SK-N-SH (cell line): ENCODE data around the gene SFSWAP. TPM values are rescaled to one million over a fixed set of nuclear protein-coding genes. Genes with fewer than 3 reads are reported as not detected.

Experiments used
- CTCF ChIA-PET: fragments of 300-600, 350-600 bp; formaldehyde crosslinking; extraction: SDS; loops from one replicate; lab custom pipeline; 2021; lab: Yijun Ruan, JAX
- POLR2A ChIA-PET: fragments of 350-600 bp; sonication (Branson Sonifier 250); formaldehyde crosslinking; extraction: SDS; loops from one replicate; lab custom pipeline; 2020; ENCODE audit warnings: antibody characterized with exemption, inconsistent platforms; lab: Yijun Ruan, JAX
- DNase-seq: peaks from one replicate; pipeline ENCODE4 v3.0.0; 2012
- H2AFZ ChIP-seq: fragments of 200-600 bp; sonication (generic); 2 replicates; pipeline ENCODE4 v1.8.1; 2016; ENCODE audit warnings: antibody characterized with exemption, mild to moderate bottlenecking, low read depth
- H3F3A ChIP-seq: fragments of 200-600 bp; sonication (generic); replicated peaks from 2 replicates; pipeline ENCODE3; 2016; ENCODE audit warnings: antibody characterized with exemption, mild to moderate bottlenecking; ENCODE audit not compliant: insufficient read depth
- H3K27ac ChIP-seq, 2 experiments: fragments of 200-500 bp in 1 of 2; fragments of 200-600 bp in 1 of 2; sonication (Bioruptor generic) in 1 of 2; sonication (generic), shearing (Covaris generic) in 1 of 2; 2 replicates each; pipeline versions ENCODE4 v1.5.1 to v1.6.1; 2014 to 2016; ENCODE audit warnings: low read depth in 2 of 2, inconsistent platforms in 1 of 2, low read length in 1 of 2, mild to moderate bottlenecking in 1 of 2, mixed read lengths in 1 of 2
- H3K27me3 ChIP-seq: fragments of 200-600 bp; sonication (generic), shearing (Covaris generic); 2 replicates; pipeline ENCODE4 v1.6.1; 2016; ENCODE audit warnings: mixed run types; ENCODE audit not compliant: insufficient read depth
- H3K36me3 ChIP-seq, 2 experiments: fragments of 200-500 bp in 1 of 2; fragments of 200-600 bp in 1 of 2; sonication (Bioruptor generic) in 1 of 2; sonication (generic) in 1 of 2; replicated peaks in 1 of 2; 2 replicates each; pipeline versions ENCODE3 to v1.5.1; 2014 to 2016; ENCODE audit warnings: low read length in 1 of 2, mild to moderate bottlenecking in 1 of 2; ENCODE audit not compliant: insufficient read depth in 2 of 2, control insufficient read depth in 1 of 2
- H3K4me1 ChIP-seq, 2 experiments: fragments of 200-500 bp in 1 of 2; fragments of 200-600 bp in 1 of 2; sonication (Bioruptor generic) in 1 of 2; sonication (generic), shearing (Covaris generic) in 1 of 2; 2 replicates each; pipeline versions ENCODE4 v1.5.1 to v1.6.1; 2014 to 2016; ENCODE audit warnings: low read depth in 1 of 2, low read length in 1 of 2, mixed run types in 1 of 2; ENCODE audit not compliant: insufficient read depth in 2 of 2, control insufficient read depth in 1 of 2
- H3K4me2 ChIP-seq: fragments of 200-600 bp; sonication (generic), shearing (Covaris generic); 2 replicates; pipeline ENCODE4 v1.6.1; 2017; ENCODE audit warnings: mixed run types
- H3K4me3 ChIP-seq, 2 experiments: fragments of 200-500 bp in 1 of 2; fragments of 200-600 bp in 1 of 2; sonication (Bioruptor generic) in 1 of 2; sonication (generic), shearing (Covaris generic) in 1 of 2; 2 replicates each; pipeline versions ENCODE4 v1.5.1 to v1.8.1; 2014 to 2016; ENCODE audit warnings: low read depth in 2 of 2, inconsistent platforms in 1 of 2, low read length in 1 of 2, mild to moderate bottlenecking in 1 of 2, mixed read lengths in 1 of 2, moderate library complexity in 1 of 2
- H3K79me2 ChIP-seq: fragments of 200-600 bp; sonication (generic); 2 replicates; pipeline ENCODE4 v1.8.1; 2017; ENCODE audit warnings: mild to moderate bottlenecking; ENCODE audit not compliant: insufficient read depth
- H3K9ac ChIP-seq: fragments of 200-600 bp; sonication (generic); 2 replicates; pipeline ENCODE4 v1.6.1; 2017; ENCODE audit warnings: mixed run types
- H3K9me2 ChIP-seq: fragments of 200-600 bp; sonication (generic); 2 replicates; pipeline ENCODE4 v1.6.1; 2017; ENCODE audit warnings: mixed run types
- H3K9me3 ChIP-seq: fragments of 200-600 bp; sonication (generic); 2 replicates; pipeline ENCODE4 v1.6.1; 2017; ENCODE audit warnings: mixed run types, mild to moderate bottlenecking, moderate library complexity
- H4K20me1 ChIP-seq: fragments of 200-600 bp; sonication (generic); 2 replicates; pipeline ENCODE4 v1.6.1; 2017; ENCODE audit warnings: mild to moderate bottlenecking, mixed run types; ENCODE audit not compliant: insufficient read depth
- CHD2 ChIP-seq: fragments of 150-350 bp; IDR thresholded peaks from 2 replicates; pipeline ENCODE4 v1.6.1; 2018; ENCODE audit warnings: low read length; ENCODE audit not compliant: partially characterized antibody
- EZH2phosphoT487 ChIP-seq: fragments of 200-600 bp; sonication (generic); IDR thresholded peaks from 2 replicates; pipeline ENCODE4 v1.6.1; 2017; ENCODE audit warnings: low read depth, mixed run types, mild to moderate bottlenecking, antibody characterized with exemption, moderate library complexity, borderline replicate concordance
- FOSL2 ChIP-seq: IDR thresholded peaks from 2 replicates; pipeline ENCODE4 v1.4.0; 2012; ENCODE audit warnings: low read depth, mild to moderate bottlenecking, moderate library complexity, borderline replicate concordance
- FOXJ3 ChIP-seq: sonication (generic); formaldehyde crosslinking; IDR thresholded peaks from 2 replicates; pipeline ENCODE4 v1.5.1; 2020; ENCODE audit warnings: mild to moderate bottlenecking, missing genetic modification reagents
- FOXM1 ChIP-seq: IDR thresholded peaks from 2 replicates; pipeline ENCODE4 v1.4.0; 2012; ENCODE audit warnings: low read depth, mild to moderate bottlenecking
- GATA2 ChIP-seq: sonication (generic); formaldehyde crosslinking; IDR thresholded peaks from 2 replicates; pipeline ENCODE4 v1.5.0; 2020; ENCODE audit warnings: mild to moderate bottlenecking, missing genetic modification reagents
- JUND ChIP-seq: IDR thresholded peaks from 2 replicates; pipeline ENCODE4 v1.4.0; 2012
- NRF1 ChIP-seq: IDR thresholded peaks from 2 replicates; pipeline ENCODE4 v1.6.1; 2012; ENCODE audit warnings: low read depth, mild to moderate bottlenecking, low read length
- RCOR1 ChIP-seq: fragments of 150-350 bp; IDR thresholded peaks from 2 replicates; pipeline ENCODE4 v1.6.1; 2017; ENCODE audit warnings: antibody characterized with exemption, low read length
- RFX5 ChIP-seq: IDR thresholded peaks from 2 replicates; pipeline ENCODE4 v1.6.1; 2012; ENCODE audit warnings: mild to moderate bottlenecking, improper control_type of control experiment, low read length
- SIN3A ChIP-seq: IDR thresholded peaks from 2 replicates; pipeline ENCODE4 v1.6.1; 2012; ENCODE audit warnings: low read depth, mild to moderate bottlenecking, low read length, moderate library complexity, borderline replicate concordance
- TEAD4 ChIP-seq: IDR thresholded peaks from 2 replicates; pipeline ENCODE4 v1.4.0; 2012; ENCODE audit warnings: mild to moderate bottlenecking, borderline replicate concordance; ENCODE audit not compliant: insufficient read depth
- WGBS: methylation state at CpG from one replicate; pipeline ENCODE4 v1.1.6; 2017; ENCODE audit warnings: low lambda C conversion rate; 5-methylcytosine and 5-hydroxymethylcytosine counted together
- polyA plus RNA-seq, 3 experiments: library from polyadenylated mRNA; depleted of rRNA; stranded (reverse); fragments of >200 nt; gene quantifications; 2 replicates each; pipeline ENCODE4 v1.2.3, GENCODE V29; 2012
- TF ChIP-seq, protein P1 (sequence below): IDR thresholded peaks from 2 replicates; pipeline ENCODE4 v1.4.0; 2012; ENCODE audit warnings: low read depth
- TF ChIP-seq, protein P2 (sequence below): IDR thresholded peaks from 2 replicates; pipeline ENCODE4 v1.4.0; 2012; ENCODE audit warnings: low read depth, borderline replicate concordance
- TF ChIP-seq, protein P3 (sequence below): IDR thresholded peaks from 2 replicates; pipeline ENCODE4 v1.4.0; 2012; ENCODE audit warnings: low read depth, borderline replicate concordance
- TF ChIP-seq, protein P4 (sequence below): IDR thresholded peaks from 2 replicates; pipeline ENCODE4; 2012
- TF ChIP-seq, protein P5 (sequence below): fragments of 150-350 bp; IDR thresholded peaks from 2 replicates; pipeline ENCODE4 v1.6.1; 2017; ENCODE audit warnings: antibody characterized with exemption, low read length, low read depth, borderline replicate concordance

SFSWAP gene
- polyA plus RNA-seq, 1 of the 3 experiments (the other 2 are of a cell fraction): 27.9 TPM

DNA sequence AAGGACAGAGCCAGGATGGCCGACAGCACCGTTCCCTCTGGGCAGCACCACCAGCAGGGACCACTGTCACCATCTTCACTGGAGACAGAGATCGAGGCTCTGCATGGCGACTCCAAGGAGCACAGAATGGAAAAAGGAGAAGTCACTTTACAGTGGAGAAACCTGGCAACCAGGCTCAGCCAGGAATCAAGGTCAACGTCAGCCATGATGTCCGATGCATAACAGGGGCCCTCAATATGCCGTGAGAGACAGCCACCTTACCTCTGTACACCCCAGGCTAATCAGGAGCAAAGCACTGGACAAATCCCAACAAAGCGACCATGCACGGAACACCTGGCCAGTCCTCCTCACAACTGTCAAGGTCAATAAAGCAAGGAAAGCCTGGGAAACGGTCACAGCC is 20.6 kb upstream of the SFSWAP start:
- no peaks in the 10 kb centered on the region for H3K4me1 ChIP-seq
- DNase-seq: no peak
- no peaks in the 10 kb centered on the region for H3K36me3 ChIP-seq
- POLR2A ChIA-PET: no interaction called here
- no peaks in the 10 kb centered on the region for H4K20me1 ChIP-seq
- H3K9ac ChIP-seq: no peak overlapping the region
- no peak overlapping the region for H3K4me3 ChIP-seq
- no peaks in the 10 kb centered on the region for H3K9me3 ChIP-seq
- 31% methylated on average over 10 of the region's 10 CpGs for WGBS
- CTCF ChIA-PET: no interaction called here
- no peaks in the 10 kb centered on the region for H3K27me3 ChIP-seq
- H3K79me2 ChIP-seq: no peaks in the 10 kb centered on the region
- TF ChIP-seq, protein P1, sequence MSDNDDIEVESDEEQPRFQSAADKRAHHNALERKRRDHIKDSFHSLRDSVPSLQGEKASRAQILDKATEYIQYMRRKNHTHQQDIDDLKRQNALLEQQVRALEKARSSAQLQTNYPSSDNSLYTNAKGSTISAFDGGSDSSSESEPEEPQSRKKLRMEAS: no peak
- TF ChIP-seq, protein P2, sequence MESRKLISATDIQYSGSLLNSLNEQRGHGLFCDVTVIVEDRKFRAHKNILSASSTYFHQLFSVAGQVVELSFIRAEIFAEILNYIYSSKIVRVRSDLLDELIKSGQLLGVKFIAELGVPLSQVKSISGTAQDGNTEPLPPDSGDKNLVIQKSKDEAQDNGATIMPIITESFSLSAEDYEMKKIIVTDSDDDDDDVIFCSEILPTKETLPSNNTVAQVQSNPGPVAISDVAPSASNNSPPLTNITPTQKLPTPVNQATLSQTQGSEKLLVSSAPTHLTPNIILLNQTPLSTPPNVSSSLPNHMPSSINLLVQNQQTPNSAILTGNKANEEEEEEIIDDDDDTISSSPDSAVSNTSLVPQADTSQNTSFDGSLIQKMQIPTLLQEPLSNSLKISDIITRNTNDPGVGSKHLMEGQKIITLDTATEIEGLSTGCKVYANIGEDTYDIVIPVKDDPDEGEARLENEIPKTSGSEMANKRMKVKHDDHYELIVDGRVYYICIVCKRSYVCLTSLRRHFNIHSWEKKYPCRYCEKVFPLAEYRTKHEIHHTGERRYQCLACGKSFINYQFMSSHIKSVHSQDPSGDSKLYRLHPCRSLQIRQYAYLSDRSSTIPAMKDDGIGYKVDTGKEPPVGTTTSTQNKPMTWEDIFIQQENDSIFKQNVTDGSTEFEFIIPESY: no peak
- TF ChIP-seq, protein P3, sequence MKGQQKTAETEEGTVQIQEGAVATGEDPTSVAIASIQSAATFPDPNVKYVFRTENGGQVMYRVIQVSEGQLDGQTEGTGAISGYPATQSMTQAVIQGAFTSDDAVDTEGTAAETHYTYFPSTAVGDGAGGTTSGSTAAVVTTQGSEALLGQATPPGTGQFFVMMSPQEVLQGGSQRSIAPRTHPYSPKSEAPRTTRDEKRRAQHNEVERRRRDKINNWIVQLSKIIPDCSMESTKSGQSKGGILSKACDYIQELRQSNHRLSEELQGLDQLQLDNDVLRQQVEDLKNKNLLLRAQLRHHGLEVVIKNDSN: no peak
- TF ChIP-seq RFX5 (no peak), CHD2 (no peak), FOSL2 (no peak)
- TF ChIP-seq, protein P4, sequence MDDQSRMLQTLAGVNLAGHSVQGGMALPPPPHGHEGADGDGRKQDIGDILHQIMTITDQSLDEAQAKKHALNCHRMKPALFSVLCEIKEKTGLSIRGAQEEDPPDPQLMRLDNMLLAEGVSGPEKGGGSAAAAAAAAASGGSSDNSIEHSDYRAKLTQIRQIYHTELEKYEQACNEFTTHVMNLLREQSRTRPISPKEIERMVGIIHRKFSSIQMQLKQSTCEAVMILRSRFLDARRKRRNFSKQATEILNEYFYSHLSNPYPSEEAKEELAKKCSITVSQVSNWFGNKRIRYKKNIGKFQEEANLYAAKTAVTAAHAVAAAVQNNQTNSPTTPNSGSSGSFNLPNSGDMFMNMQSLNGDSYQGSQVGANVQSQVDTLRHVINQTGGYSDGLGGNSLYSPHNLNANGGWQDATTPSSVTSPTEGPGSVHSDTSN: no peak
- TF ChIP-seq, protein P5, sequence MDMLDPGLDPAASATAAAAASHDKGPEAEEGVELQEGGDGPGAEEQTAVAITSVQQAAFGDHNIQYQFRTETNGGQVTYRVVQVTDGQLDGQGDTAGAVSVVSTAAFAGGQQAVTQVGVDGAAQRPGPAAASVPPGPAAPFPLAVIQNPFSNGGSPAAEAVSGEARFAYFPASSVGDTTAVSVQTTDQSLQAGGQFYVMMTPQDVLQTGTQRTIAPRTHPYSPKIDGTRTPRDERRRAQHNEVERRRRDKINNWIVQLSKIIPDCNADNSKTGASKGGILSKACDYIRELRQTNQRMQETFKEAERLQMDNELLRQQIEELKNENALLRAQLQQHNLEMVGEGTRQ: no peak
- TF ChIP-seq, all 33 proteins: peak for 0
- Histone ChIP-seq H2AFZ (no peak overlapping the region), H3K9me2 (no peaks in the 10 kb centered on the region), H3F3A (no peaks in the 10 kb centered on the region), H3K4me2 (no peak overlapping the region), H3K27ac (no peak overlapping the region)

DNA sequence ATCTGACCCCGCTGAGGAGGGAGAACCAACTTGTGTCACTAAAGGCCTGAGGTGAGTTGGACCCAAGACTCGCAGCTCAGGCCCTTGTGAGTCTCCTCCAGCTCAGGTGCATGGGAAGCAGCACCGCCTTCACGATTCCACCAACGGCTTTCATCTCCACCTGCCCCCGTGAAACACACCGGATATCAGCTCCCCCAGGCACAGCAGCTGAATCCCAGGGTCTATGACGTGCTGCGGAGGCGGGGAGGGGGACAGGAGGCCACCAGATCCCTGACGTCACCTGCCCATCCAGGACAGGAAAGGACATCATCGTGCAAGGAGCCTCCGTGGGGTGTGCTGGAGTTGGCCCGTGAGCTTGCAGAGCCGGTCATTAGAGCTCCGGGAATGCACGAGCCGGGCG is 18.5 kb upstream of the SFSWAP start:
- 52% methylated on average over 19 of the region's 19 CpGs for WGBS
- H3K4me1 ChIP-seq: no peaks in the 10 kb centered on the region
- TF ChIP-seq EZH2phosphoT487 (no peak), SIN3A (no peak), GATA2 (CRISPR knock-in tag) (no peak), JUND (no peak), FOXM1 (no peak), FOXJ3 (CRISPR knock-in tag) (no peak), RCOR1 (no peak), NRF1 (no peak), CHD2 (no peak), TEAD4 (no peak)
- TF ChIP-seq, protein P3: no peak
- TF ChIP-seq, protein P5: no peak
- TF ChIP-seq, protein P2: no peak

More for the DNA sequence above, 18.5 kb upstream of the SFSWAP start:
- H3K9me2 ChIP-seq: no peaks in the 10 kb centered on the region
- H3K79me2 ChIP-seq: no peaks in the 10 kb centered on the region
- no peak overlapping the region for H2AFZ ChIP-seq
- H3K27ac ChIP-seq: no peak overlapping the region
- H3K27me3 ChIP-seq: no peaks in the 10 kb centered on the region
- H3K4me2 ChIP-seq: no peak overlapping the region
- no peaks in the 10 kb centered on the region for H4K20me1 ChIP-seq
- ChIA-PET POLR2A (no interaction called here), CTCF (interaction anchor here (1.9 kb wide), 1 partner anchor 16 kb away, joined by 5 read pairs; no protein-coding TSS in a partner anchor)
- H3K9me3 ChIP-seq: no peaks in the 10 kb centered on the region
- no peak overlapping the region for H3K4me3 ChIP-seq
- no peak for DNase-seq
- H3F3A ChIP-seq: no peaks in the 10 kb centered on the region
- H3K9ac ChIP-seq: no peak overlapping the region
- no peaks in the 10 kb centered on the region for H3K36me3 ChIP-seq
